ENCODE measurements around the gene GAL.
"Not testable (repeated sequence)": the region's sequence is repeated elsewhere in the genome, so short reads cannot be mapped to it uniquely, and the experiment has no call there.

The GAL gene

GRCh38 chr11:68684385-68685356, at the start of gene GAL:
TSS of gene GAL (plus strand) at chr11:68684544. CDS start at chr11:68684924, 380 bp downstream.
- no peak for DNase-seq (ENCODE audit: low read depth in 2 of 2, low spot score in 1 of 2)

GRCh38 chr11:68634606-68635005, 49.7 kb upstream of the GAL start:
- DNase-seq (ENCODE audit: low read depth in 2 of 2, low spot score in 1 of 2) = not testable (repeated sequence)

GRCh38 chr11:68635172-68635571, 49.2 kb upstream of the GAL start:
- DNase-seq (ENCODE audit: low read depth in 2 of 2, low spot score in 1 of 2) = not testable (repeated sequence)

GRCh38 chr11:68635883-68636282, 48.5 kb upstream of the GAL start:
- DNase-seq (ENCODE audit: low read depth in 2 of 2, low spot score in 1 of 2) = not testable (repeated sequence)

- DNase-seq (ENCODE audit: low read depth in 2 of 2, low spot score in 1 of 2) = not testable (repeated sequence)
Measured at GRCh38 chr11:68639322-68639721, 45.0 kb upstream of the GAL start.

- no peak for DNase-seq (ENCODE audit: low read depth in 2 of 2, low spot score in 1 of 2)
Measured at GRCh38 chr11:68641880-68642279, 42.5 kb upstream of the GAL start.

GRCh38 chr11:68643585-68643984, 40.8 kb upstream of the GAL start:
- DNase-seq (ENCODE audit: low read depth in 2 of 2, low spot score in 1 of 2) = no peak

- DNase-seq (ENCODE audit: low read depth in 2 of 2, low spot score in 1 of 2) = no peak
Measured at GRCh38 chr11:68646832-68647231, 37.5 kb upstream of the GAL start.

GRCh38 chr11:68649851-68650555, 34.3 kb upstream of the GAL start:
- DNase-seq (ENCODE audit: low read depth in 2 of 2, low spot score in 1 of 2) = no peak

- no peak for DNase-seq (ENCODE audit: low read depth in 2 of 2, low spot score in 1 of 2)
Measured at GRCh38 chr11:68650801-68651200, 33.5 kb upstream of the GAL start.

- no peak for DNase-seq (ENCODE audit: low read depth in 2 of 2, low spot score in 1 of 2)
Measured at GRCh38 chr11:68651208-68651984, 32.9 kb upstream of the GAL start.

GRCh38 chr11:68651985-68652682, 32.2 kb upstream of the GAL start:
- no peak for DNase-seq (ENCODE audit: low read depth in 2 of 2, low spot score in 1 of 2)

- no peak for DNase-seq (ENCODE audit: low read depth in 2 of 2, low spot score in 1 of 2)
Measured at GRCh38 chr11:68652683-68653156, 31.6 kb upstream of the GAL start.

- no peak for DNase-seq (ENCODE audit: low read depth in 2 of 2, low spot score in 1 of 2)
Measured at GRCh38 chr11:68653486-68654430, 30.6 kb upstream of the GAL start.

GRCh38 chr11:68654978-68655377, 29.4 kb upstream of the GAL start:
- DNase-seq (ENCODE audit: low read depth in 2 of 2, low spot score in 1 of 2) = no peak

GRCh38 chr11:68655406-68655805, 28.9 kb upstream of the GAL start:
- DNase-seq (ENCODE audit: low read depth in 2 of 2, low spot score in 1 of 2) = no peak

- DNase-seq (ENCODE audit: low read depth in 2 of 2, low spot score in 1 of 2) = no peak
Measured at GRCh38 chr11:68655806-68656205, 28.5 kb upstream of the GAL start.

GRCh38 chr11:68657021-68657780, 27.1 kb upstream of the GAL start:
- no peak for DNase-seq (ENCODE audit: low read depth in 2 of 2, low spot score in 1 of 2)

- no peak for DNase-seq (ENCODE audit: low read depth in 2 of 2, low spot score in 1 of 2)
Measured at GRCh38 chr11:68658097-68658496, 26.2 kb upstream of the GAL start.
